GM19238 (cell line): ENCODE measurements around the gene NDUFB7.
A peak's percentile ranks its signal among the peaks of the same experiment; 100 is the strongest.
"Not testable (repeated sequence)": the region's sequence is repeated elsewhere in the genome, so short reads cannot be mapped to it uniquely, and the experiment has no call there.

ENCODE experiments used
- DNase-seq: peaks from one replicate; pipeline ENCODE4 v3.0.0; 2011; ENCODE audit warnings: low spot score; ENCODE audit not compliant: insufficient read length

NDUFB7 gene

GRCh38 chr19:14553939-14554243 lies 18.0 kb downstream of the NDUFB7 start:
- DNase-seq: no peak

GRCh38 chr19:14553042-14553938 lies 18.6 kb downstream of the NDUFB7 start:
- DNase-seq: no peak

- DNase-seq: not testable (repeated sequence)
Observed at GRCh38 chr19:14552006-14552360, 19.9 kb downstream of the NDUFB7 start.

GRCh38 chr19:14551134-14552005 lies 20.5 kb downstream of the NDUFB7 start:
- DNase-seq: peak; percentile 59

GRCh38 chr19:14550201-14550754 lies 21.6 kb downstream of the NDUFB7 start:
- no peak for DNase-seq

- no peak for DNase-seq
Observed at GRCh38 chr19:14545716-14546082, 26.2 kb downstream of the NDUFB7 start.

- DNase-seq: no peak
Observed at GRCh38 chr19:14544977-14545715, 26.7 kb downstream of the NDUFB7 start.

- DNase-seq: no peak
Observed at GRCh38 chr19:14544047-14544446, 27.8 kb downstream of the NDUFB7 start.

GRCh38 chr19:14542711-14543328 lies 29.0 kb downstream of the NDUFB7 start:
- DNase-seq: no peak

DNA sequence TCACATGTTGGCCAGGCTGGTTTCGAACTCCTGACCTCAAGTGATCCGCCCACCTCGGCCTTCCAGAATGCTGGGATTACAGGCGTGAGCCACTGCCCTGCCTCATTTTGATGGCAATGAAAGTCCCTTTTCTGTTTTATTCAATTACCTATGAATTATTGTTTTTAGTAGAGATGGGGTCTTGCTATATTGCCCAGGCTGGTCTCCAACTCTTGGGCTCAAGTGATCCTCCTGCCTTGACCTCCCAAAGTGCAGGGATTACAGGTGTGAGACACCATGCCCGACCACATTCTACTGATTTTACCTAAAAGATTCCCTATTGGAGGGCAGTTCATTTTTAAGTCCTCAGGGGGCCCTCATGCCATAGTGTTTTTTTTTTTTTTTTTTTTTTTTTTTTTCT lies 29.9 kb downstream of the NDUFB7 start:
- not testable (repeated sequence) for DNase-seq

DNA sequence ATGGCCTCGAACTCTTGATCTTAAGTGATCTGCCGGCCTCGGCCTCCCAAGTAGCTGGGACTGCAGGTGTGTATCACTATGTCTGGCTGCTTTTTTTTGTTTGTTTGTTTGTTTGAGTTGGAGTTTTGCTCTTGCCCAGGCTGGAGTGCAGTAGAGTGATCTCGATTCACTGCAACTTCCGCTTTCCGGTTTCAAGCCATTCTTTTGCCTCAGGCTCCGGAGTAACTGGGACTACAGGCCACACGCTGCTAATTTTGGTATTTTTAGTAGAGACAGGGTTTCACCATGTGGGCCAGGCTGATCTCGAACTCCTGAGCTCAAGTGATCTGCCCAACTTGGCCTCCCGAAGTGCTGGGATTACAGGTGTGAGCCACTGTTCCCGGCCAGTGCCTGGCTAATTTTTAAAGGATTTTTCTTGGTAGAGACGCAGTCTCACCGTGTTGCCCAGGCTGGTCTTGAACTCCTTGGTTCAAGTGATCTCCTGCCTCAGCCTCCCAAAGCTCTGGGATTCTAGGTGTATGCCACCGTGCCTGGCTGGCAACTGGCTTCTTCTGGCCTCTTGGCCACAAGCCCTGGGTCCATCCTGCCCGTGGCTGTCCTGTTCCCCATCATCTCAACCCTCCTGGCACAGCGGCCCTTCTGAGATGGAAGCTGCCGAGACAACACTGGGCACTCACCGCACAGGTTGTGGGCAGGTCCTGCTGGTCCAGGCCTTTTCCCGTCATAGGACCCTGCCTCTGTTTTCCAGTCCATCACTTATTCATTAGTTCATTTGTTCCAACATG lies 30.9 kb downstream of the NDUFB7 start:
- no peak for DNase-seq

DNA sequence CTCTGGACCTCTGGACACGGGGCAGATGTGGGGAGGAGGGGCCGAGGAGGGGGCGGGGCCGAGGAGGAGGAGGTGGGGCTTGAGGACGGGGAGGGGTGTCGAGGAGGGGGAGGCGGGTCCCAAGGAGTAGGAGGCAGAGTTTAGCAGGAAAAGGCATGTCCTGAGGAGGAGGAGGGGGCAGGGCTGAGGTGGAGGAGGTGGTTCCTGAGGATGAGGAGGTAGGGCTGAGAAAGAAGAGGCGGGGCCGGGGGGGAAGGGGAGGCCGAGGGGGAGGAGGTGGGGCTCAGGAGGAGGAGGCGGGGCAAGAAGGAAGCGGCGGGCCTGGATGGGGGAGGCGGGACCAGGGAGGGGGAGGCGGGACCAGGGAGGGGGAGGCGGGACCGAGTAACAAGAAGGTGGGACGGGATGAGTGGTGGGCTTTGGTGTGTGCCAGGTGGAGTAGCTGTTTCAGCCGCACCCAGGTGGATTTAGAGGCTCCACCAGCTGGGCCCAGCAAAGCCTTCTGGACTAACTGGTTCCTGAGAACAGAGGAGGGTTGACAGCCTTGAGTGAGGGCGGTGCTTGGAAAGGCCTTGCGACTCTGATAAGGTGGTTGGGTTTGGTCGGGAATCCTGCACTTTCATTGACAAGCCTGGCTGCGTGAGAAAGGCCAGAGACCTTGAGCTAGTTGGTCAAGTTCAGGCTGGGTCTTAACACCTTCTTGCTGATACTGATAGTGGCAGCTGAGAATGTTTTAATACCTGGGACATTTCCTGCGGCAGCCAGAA lies 34.8 kb downstream of the NDUFB7 start:
- no peak for DNase-seq

GRCh38 chr19:14533450-14533849 lies 38.4 kb downstream of the NDUFB7 start:
- DNase-seq: no peak

DNA sequence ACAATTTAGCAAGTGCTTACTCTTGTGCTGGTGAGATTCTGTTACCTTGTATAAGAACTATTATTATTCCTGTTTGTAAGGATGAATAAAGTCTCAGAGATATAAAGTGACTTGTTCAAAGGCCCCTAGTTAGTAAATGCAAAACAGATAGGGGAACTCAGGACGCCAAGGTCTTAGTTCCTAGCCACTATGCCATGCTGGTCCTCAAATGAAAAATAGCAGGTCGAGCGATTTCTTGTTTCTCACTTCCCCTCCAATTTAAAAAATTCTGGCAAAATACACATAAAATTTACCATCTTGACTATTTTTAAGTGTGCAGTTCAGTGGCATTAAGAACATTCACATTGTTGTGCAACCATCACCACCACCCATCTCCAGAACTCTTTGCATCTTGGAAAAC lies 41.4 kb downstream of the NDUFB7 start:
- no peak for DNase-seq

DNA sequence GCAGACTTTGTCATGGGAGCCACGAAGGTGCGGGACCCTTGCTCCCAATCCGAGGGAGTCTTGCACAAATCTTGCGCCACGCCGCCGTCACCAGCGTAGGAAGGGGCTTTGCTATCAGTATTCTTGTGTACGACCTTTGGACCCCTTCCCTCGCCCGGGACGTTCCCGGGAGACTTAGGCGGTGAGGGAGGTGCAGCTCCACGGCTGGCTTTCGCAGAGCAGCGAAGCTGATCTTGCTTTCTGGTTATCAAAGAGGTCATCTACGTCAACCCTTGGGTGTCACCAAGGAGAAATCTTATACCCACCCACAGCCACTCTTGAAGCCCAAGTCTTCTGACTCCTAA lies 41.9 kb downstream of the NDUFB7 start:
- no peak for DNase-seq

- DNase-seq: peak; percentile 88
Observed at GRCh38 chr19:14529254-14530004, 42.4 kb downstream of the NDUFB7 start, which contains the start of gene TECR. TECR (plus strand) TSS chr19:14529594; CDS start chr19:14529697, 103 bp downstream.

GRCh38 chr19:14528419-14529253 lies 43.2 kb downstream of the NDUFB7 start:
- DNase-seq: no peak

- DNase-seq: no peak
Observed at GRCh38 chr19:14526423-14526822, 45.4 kb downstream of the NDUFB7 start.
